Fibroblast of gingiva (primary cell): ENCODE results near the gene NFE2L2.
"Not testable (repeated sequence)": the region's sequence is repeated elsewhere in the genome, so short reads cannot be mapped to it uniquely, and the experiment has no call there.

Experiments
- DNase-seq: peaks from one replicate; pipeline ENCODE4 v3.0.0-alpha.2; 2011; ENCODE audit warnings: low read depth

Gene NFE2L2

DNA sequence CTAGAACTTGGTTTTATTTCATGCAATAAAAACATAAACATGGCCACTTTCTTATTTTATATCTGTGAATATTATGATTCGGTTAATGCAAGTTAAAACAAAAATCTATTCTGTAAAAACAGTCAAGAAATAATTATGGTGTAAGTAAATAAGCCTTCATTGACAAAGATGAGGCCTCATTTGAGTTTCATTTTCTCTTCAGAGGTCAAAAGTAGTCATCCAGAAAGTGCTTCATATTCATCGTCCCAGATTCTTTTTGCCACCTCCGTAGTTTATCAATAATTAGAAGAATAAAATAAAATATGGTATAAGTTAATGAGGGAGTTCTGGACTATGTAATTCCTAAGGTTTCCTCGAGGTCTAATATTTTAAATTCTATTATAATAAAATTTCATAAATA is 71.3 kb downstream of the NFE2L2 start:
- DNase-seq: no peak

GRCh38 chr2:177192788-177193187 is 71.7 kb downstream of the NFE2L2 start:
- no peak for DNase-seq

GRCh38 chr2:177190941-177191340 is 73.6 kb downstream of the NFE2L2 start:
- DNase-seq: no peak

- DNase-seq: no peak
These were observed 75.8 kb downstream of the NFE2L2 start for GRCh38 chr2:177188482-177189469.

GRCh38 chr2:177187631-177188312 is 76.8 kb downstream of the NFE2L2 start:
- DNase-seq: peak; percentile 84

GRCh38 chr2:177186038-177186437 is 78.5 kb downstream of the NFE2L2 start:
- not testable (repeated sequence) for DNase-seq

DNA sequence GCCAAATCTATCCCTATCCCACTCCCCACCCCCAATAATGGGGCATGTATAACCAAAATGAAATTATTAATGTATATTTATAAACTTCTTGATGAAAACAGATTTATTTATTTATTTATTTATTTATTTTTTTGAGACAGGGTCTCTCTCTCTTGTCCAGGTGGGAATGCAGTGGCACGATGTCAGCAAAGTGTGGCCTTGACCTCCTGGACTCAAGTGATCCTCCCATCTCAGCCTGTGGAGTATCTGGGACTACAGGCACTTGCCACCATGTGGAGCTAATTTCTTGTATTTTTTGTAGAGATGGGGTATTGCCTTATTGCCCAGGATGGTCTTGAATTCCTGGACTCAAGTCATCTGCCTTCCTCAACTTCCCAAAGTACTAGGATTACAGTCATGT is 79.9 kb downstream of the NFE2L2 start:
- no peak for DNase-seq

DNA sequence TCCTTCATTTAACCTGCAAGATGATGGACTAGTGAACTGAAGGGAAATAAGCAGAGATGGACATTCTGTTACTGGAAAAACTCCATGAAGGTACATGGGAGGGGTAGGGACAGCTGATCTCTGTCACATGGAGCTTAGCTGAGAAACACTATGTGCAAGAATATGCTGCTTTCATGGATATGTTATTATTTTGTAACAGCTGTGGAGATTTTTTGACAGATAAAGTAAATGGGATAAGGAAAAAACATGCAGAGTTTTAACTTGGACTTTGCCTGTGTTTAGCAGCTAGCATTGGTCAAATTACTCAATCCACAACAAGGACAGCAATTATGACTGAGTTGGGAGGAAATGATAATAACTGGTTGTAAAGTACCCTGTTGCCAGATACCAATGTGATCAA is 80.7 kb downstream of the NFE2L2 start:
- no peak for DNase-seq
